Effector memory CD8-positive, alpha-beta T cell (primary cell): Measurements from ENCODE around the gene USP28.
"Not testable (repeated sequence)": the region's sequence is repeated elsewhere in the genome, so short reads cannot be mapped to it uniquely, and the experiment has no call there.

ENCODE experiments used
- ATAC-seq: fragments of 150-1000 bp; cut with Tn5 transposase; replicated peaks from 2 replicates; pipeline ENCODE4 v1.10.0; 2021; ENCODE audit warnings: mild to moderate bottlenecking, moderate library complexity
- DNase-seq, 3 experiments: peaks; one replicate each; pipeline ENCODE4 v3.0.0; 2021
- H3K27ac Mint-ChIP-seq, 2 donors: one replicate each; pipeline ENCODE4 v1.8.0; 2022; ENCODE audit warnings: mild to moderate bottlenecking in 2 of 2, mixed read lengths in 2 of 2, moderate library complexity in 2 of 2
- H3K27me3 Mint-ChIP-seq, 2 donors: one replicate each; pipeline ENCODE4 v1.8.0; 2022; ENCODE audit warnings: mixed read lengths in 2 of 2
- H3K36me3 Mint-ChIP-seq: one replicate; pipeline ENCODE4 v1.8.0; 2022; ENCODE audit warnings: mild to moderate bottlenecking, moderate library complexity, mixed read lengths; ENCODE audit not compliant: insufficient read depth
- H3K4me1 Mint-ChIP-seq, 2 donors: one replicate each; pipeline ENCODE4 v1.8.0; 2022; ENCODE audit warnings: low read depth in 2 of 2, mixed read lengths in 2 of 2
- H3K4me3 Mint-ChIP-seq, 2 donors: one replicate each; pipeline ENCODE4 v1.8.0; 2022; ENCODE audit warnings: mild to moderate bottlenecking in 2 of 2, mixed read lengths in 2 of 2, moderate library complexity in 2 of 2
- H3K9me3 Mint-ChIP-seq, 2 donors: one replicate each; pipeline ENCODE4 v1.8.0; 2022; ENCODE audit warnings: mixed read lengths in 2 of 2

Gene USP28

DNA sequence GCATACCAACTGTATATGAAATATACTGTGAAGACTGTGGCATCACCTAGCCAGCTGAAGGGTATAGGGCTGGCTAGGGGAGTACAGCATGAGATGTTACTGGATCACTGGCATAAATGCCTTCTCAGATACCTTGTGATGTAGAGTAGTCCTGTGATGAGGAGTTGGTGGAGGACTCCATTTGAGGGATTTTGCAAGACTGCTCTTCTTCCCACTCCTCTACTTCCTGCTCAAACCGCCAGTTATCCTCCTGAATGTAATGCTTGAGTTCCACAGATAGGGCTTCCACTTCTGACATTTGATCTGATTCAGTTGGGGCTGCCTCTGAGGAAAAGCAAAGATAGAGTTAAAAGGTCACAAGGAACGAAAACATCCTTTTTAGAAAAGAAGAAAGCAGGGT lies 66.4 kb downstream of the USP28 start:
- no peaks in the 10 kb centered on the region for H3K4me1 Mint-ChIP-seq
- ATAC-seq (no peak), DNase-seq (no peak)
- H3K9me3 Mint-ChIP-seq = no peaks in the 10 kb centered on the region
- peaks cover 87% of the 10 kb centered on the region for H3K36me3 Mint-ChIP-seq
- H3K4me3 Mint-ChIP-seq = no peak overlapping the region
- no peaks in the 10 kb centered on the region for H3K27me3 Mint-ChIP-seq
- H3K27ac Mint-ChIP-seq = peak overlapping the region in 1 of 2 donors; percentile 38

GRCh38 chr11:113806406-113806805 lies 69.0 kb downstream of the USP28 start:
- no peak overlapping the region for H3K27ac Mint-ChIP-seq
- peaks cover 92% of the 10 kb centered on the region for H3K36me3 Mint-ChIP-seq
- no peaks in the 10 kb centered on the region for H3K27me3 Mint-ChIP-seq

GRCh38 chr11:113805640-113806039 lies 69.7 kb downstream of the USP28 start:
- H3K27ac Mint-ChIP-seq = peak overlapping the region; percentile 28 to 55
- no peaks in the 10 kb centered on the region for H3K9me3 Mint-ChIP-seq
- no peaks in the 10 kb centered on the region for H3K4me1 Mint-ChIP-seq
- no peaks in the 10 kb centered on the region for H3K27me3 Mint-ChIP-seq
- ATAC-seq = no peak
- peaks cover 92% of the 10 kb centered on the region for H3K36me3 Mint-ChIP-seq
- no peak overlapping the region for H3K4me3 Mint-ChIP-seq
- DNase-seq = no peak

More at GRCh38 chr11:113806406-113806805, 69.0 kb downstream of the USP28 start:
- Mint-ChIP-seq H3K4me1 (no peaks in the 10 kb centered on the region), H3K9me3 (no peaks in the 10 kb centered on the region), H3K4me3 (no peak overlapping the region)
- DNase-seq (no peak), ATAC-seq (no peak)

DNA sequence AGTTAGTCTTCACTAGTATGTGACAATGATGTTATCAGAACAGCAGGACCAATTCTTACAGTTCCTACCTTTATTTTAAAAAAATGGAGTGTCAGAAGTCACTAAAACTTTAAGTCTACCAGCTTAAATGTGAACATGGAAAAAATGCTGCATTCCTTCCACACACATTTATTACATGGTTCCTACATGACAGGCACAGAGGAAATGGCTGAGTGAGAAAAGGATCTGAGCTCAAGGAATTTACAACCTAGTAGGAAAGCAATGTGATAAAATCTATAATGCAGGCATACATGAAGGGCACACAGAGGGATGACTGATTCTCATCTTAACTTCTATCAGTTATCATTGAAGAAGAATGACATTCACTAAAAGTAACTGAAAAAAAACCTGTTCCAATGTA lies 72.8 kb downstream of the USP28 start:
- no peak for DNase-seq
- no peaks in the 10 kb centered on the region for H3K27me3 Mint-ChIP-seq
- peaks cover 86% of the 10 kb centered on the region for H3K36me3 Mint-ChIP-seq
- no peak for ATAC-seq
- H3K4me3 Mint-ChIP-seq = no peak overlapping the region
- H3K27ac Mint-ChIP-seq = no peak overlapping the region
- H3K9me3 Mint-ChIP-seq = no peaks in the 10 kb centered on the region
- no peaks in the 10 kb centered on the region for H3K4me1 Mint-ChIP-seq

DNA sequence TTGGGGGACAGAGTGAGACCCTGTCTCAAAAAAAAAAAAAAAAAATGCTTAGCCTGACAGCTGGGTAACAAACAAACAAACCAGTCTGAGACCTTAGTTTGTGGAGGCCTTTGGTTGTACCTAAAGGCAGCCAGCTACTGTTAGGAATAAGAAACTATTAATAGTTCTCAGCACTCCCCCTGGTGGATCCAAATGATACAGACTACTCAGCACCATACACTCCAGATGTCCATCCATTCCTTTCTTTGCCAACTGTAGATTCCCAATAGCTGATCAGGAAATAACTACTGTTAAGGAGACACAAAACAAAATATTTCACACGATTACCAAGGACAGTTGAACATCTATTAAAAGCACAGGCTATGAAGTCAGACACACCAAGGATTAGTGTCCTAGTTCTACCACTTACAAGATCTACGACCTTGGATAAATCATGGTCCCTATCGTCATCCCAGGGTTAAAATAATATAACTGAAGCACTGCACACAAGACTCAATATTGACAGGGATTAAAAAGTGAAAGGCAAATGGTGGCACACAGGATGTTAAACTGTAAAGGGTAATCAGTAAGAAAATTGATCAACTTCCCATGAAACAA lies 78.6 kb downstream of the USP28 start:
- peak overlapping the region in 1 of 2 donors; percentile 3 for H3K27ac Mint-ChIP-seq
- peak in 1 of 3 experiments; percentile 3 for DNase-seq
- no peak overlapping the region for H3K4me3 Mint-ChIP-seq
- no peaks in the 10 kb centered on the region for H3K4me1 Mint-ChIP-seq
- no peaks in the 10 kb centered on the region for H3K27me3 Mint-ChIP-seq
- peaks cover 40% of the 10 kb centered on the region for H3K36me3 Mint-ChIP-seq
- peak; percentile 62 for ATAC-seq
- no peaks in the 10 kb centered on the region for H3K9me3 Mint-ChIP-seq

DNA sequence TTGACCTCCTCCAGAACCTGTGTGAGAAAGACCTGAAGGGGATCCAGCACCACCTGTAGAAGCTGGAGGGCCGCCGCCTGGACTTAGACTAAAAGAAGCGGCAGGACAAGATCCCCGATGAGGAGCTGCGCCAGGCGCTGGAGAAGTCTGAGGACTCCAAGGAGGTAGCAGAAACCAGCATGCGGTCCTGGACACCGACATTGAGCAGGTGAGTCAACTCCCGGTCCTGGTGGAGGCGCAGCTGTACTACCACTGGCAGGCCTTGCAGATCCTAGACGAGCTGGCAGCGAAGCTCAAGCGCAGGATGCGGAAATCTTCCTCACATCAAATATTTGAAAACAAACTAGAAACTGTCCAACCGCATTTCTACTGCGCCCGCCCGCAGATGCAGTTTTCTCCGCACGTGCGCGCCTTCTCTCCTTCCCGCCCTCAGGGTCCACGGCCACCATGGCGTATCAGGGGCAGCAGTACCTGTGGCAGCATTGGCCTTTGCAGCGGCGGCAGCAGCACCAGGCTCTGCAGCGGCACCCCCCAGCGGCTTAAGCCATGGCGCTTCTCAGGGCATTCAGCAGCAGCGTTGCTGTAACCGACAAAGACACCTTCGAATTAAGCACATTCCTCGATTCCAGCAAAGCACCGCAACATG lies 85.6 kb downstream of the USP28 start:
- Mint-ChIP-seq H3K27ac (no peak overlapping the region), H3K27me3 (peaks cover 18 to 24% of the 10 kb centered on the region in 2 donors), H3K36me3 (no peaks in the 10 kb centered on the region), H3K9me3 (no peaks in the 10 kb centered on the region), H3K4me1 (no peaks in the 10 kb centered on the region), H3K4me3 (no peak overlapping the region)
- no peak for ATAC-seq
- no peak for DNase-seq

- Mint-ChIP-seq H3K27me3 (peaks cover 26 to 32% of the 10 kb centered on the region in 2 donors), H3K27ac (peak overlapping the region in 1 of 2 donors; percentile 59)
- ATAC-seq, H3K4me1 Mint-ChIP-seq, H3K9me3 Mint-ChIP-seq, H3K36me3 Mint-ChIP-seq, H3K4me3 Mint-ChIP-seq, DNase-seq: not testable (repeated sequence)
Observed at GRCh38 chr11:113789016-113789415, 86.4 kb downstream of the USP28 start.

DNA sequence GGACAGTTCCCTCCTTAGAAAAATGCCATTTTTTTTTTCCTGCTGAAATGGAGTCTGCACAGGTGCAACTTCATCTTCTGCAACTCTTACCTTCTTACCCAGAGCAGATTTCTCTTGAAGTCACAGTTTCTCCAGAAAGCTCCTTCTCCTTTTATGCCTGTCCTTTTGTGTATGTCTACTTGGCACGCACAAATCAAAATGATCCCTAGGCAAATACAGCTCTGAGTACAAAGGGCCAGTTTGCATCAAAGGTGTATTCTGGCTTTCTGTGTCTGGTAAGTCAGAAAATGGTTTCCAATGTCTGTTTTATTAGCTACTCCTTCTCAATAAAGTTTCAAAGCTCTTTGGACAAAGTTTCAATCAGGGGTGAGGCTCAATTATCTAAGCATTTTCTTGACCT lies 93.2 kb downstream of the USP28 start:
- Mint-ChIP-seq H3K36me3 (peaks cover 3% of the 10 kb centered on the region), H3K9me3 (no peaks in the 10 kb centered on the region), H3K27ac (no peak overlapping the region), H3K27me3 (peaks cover 59 to 81% of the 10 kb centered on the region in 2 donors), H3K4me1 (no peaks in the 10 kb centered on the region), H3K4me3 (no peak overlapping the region)
- no peak for DNase-seq
- no peak for ATAC-seq

- DNase-seq (no peak), ATAC-seq (no peak)
- no peaks in the 10 kb centered on the region for H3K4me1 Mint-ChIP-seq
- peaks cover 3% of the 10 kb centered on the region for H3K36me3 Mint-ChIP-seq
- no peaks in the 10 kb centered on the region for H3K9me3 Mint-ChIP-seq
- no peak overlapping the region for H3K4me3 Mint-ChIP-seq
- H3K27me3 Mint-ChIP-seq = peaks cover 55 to 76% of the 10 kb centered on the region in 2 donors
- no peak overlapping the region for H3K27ac Mint-ChIP-seq
Observed at GRCh38 chr11:113781682-113782081, 93.7 kb downstream of the USP28 start.

GRCh38 chr11:113779496-113779895 lies 95.9 kb downstream of the USP28 start, which contains the start of gene CLDN25:
CLDN25 (plus strand) TSS chr11:113779796; CDS start chr11:113779796, 0 bp downstream.
- Mint-ChIP-seq H3K4me1 (peaks cover 0 to 1% of the 10 kb centered on the region in 2 donors), H3K36me3 (peaks cover 5% of the 10 kb centered on the region), H3K4me3 (no peak within 1 kb of the TSS), H3K27me3 (peaks cover 44 to 58% of the 10 kb centered on the region in 2 donors), H3K9me3 (no peaks in the 10 kb centered on the region), H3K27ac (no peak within 1 kb of the TSS)
- no peak for DNase-seq
- no peak for ATAC-seq

GRCh38 chr11:113778111-113778910 lies 97.1 kb downstream of the USP28 start:
- Mint-ChIP-seq H3K36me3 (peaks cover 12% of the 10 kb centered on the region), H3K4me3 (no peak overlapping the region), H3K27me3 (peaks cover 33 to 48% of the 10 kb centered on the region in 2 donors), H3K9me3 (no peaks in the 10 kb centered on the region), H3K27ac (no peak overlapping the region), H3K4me1 (peaks cover 3 to 6% of the 10 kb centered on the region in 2 donors)
- DNase-seq (no peak), ATAC-seq (no peak)

GRCh38 chr11:113774174-113774503 lies 101.2 kb downstream of the USP28 start:
- H3K9me3 Mint-ChIP-seq = no peaks in the 10 kb centered on the region
- no peak for DNase-seq
- peak overlapping the region; percentile 93 to 98 for H3K27ac Mint-ChIP-seq
- ATAC-seq = no peak
- peaks cover 13 to 18% of the 10 kb centered on the region in 2 donors for H3K4me1 Mint-ChIP-seq
- peak overlapping the region; percentile 98 to 100 for H3K4me3 Mint-ChIP-seq
- peaks cover 0 to 10% of the 10 kb centered on the region in 2 donors for H3K27me3 Mint-ChIP-seq
- peaks cover 22% of the 10 kb centered on the region for H3K36me3 Mint-ChIP-seq

GRCh38 chr11:113773416-113774173 lies 101.8 kb downstream of the USP28 start, which contains the start of gene ZW10:
ZW10 (minus strand) TSS chr11:113773692; CDS start chr11:113773666, 26 bp downstream.
- DNase-seq (peak; percentile 90 to 92 (median 91)), ATAC-seq (peak; percentile 97)
- Mint-ChIP-seq H3K4me1 (peaks cover 13 to 18% of the 10 kb centered on the region in 2 donors), H3K27ac (peak within 1 kb of the TSS; percentile 93 to 98), H3K36me3 (peaks cover 22% of the 10 kb centered on the region), H3K9me3 (no peaks in the 10 kb centered on the region), H3K4me3 (peak within 1 kb of the TSS; percentile 98 to 100), H3K27me3 (peaks cover 0 to 9% of the 10 kb centered on the region in 2 donors)
